ENCODE measurements around the gene CHRNB2.

The CHRNB2 gene

DNA sequence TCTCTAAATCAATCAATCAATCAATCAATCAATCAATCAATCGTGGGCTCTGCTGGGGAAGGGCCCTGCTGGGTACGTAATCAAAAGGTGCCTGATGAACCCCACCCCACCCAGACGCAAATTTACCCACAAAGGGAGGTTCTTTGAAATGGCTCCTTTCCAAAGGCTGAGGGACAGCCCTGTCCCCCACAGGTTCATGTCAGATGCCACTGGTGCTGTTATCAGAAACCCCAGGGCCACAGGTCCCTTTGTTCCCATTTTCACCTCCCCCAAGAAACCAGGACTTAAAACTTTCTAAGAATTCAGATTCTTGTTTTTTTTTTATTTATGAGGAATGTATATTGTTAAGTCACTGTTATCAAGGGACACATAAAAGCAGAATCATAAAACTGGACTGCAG, 14.2 kb downstream of the CHRNB2 start:
- DNase-seq = no peak

DNA sequence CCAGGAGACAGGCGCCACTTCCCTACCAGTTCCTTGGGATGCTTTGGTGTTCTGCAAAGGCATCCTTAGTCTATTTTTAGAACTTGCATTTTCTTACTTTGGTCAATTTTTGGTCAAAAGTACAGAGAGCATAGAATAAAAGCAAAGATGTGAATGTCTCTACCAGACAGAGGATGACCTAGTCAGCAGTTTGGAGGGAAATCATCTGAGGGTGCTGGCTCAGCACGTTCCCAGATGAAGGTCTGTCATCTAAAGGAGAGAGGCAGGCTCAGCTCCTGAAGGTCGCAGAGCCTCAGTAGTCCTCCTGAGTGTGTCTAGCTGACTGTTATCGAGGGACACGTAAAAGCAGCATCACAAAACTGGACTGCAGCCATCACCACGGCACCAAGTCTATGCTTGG, 15.3 kb downstream of the CHRNB2 start:
- DNase-seq = no peak

- no peak for DNase-seq
Observed at GRCh38 chr1:154583773-154584172, 16.2 kb downstream of the CHRNB2 start.

DNA sequence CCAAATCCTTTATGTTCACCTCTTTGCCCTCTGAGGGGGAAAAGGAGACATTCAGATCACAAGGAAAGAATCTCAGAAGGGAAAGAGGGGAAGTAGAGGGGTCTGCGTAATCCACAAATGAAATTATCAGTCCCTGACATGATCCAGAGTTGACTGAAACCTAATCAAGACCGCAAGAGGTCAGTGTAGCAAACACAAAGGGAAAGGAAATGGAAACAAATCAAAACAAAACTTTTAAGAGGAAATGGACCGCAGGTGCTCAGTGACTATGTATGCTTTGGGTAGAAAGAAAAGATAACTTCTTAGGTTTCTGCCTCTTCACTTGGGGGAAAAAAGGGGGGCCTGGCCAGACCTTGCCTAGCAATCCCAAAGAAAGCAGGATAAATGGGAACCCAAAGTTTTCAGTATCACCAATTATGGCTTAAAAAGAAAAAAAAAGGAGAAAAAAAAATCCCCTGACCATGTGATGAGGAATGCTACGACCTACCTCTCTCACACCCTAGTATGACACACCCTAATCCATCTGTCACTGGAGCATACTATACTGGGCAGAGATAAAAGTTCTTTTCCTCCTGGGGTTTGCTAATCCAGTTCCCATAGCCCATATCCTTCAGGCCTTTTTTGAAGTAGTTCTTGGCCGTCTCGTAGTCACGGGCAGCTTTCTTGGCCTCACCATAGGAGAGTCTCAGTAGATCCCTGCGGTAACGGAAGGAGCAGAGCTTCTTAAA, 16.9 kb downstream of the CHRNB2 start:
- no peak for DNase-seq

GRCh38 chr1:154586231-154586630, 18.7 kb downstream of the CHRNB2 start:
- DNase-seq = no peak

GRCh38 chr1:154586641-154587040, 19.1 kb downstream of the CHRNB2 start:
- DNase-seq = no peak

DNA sequence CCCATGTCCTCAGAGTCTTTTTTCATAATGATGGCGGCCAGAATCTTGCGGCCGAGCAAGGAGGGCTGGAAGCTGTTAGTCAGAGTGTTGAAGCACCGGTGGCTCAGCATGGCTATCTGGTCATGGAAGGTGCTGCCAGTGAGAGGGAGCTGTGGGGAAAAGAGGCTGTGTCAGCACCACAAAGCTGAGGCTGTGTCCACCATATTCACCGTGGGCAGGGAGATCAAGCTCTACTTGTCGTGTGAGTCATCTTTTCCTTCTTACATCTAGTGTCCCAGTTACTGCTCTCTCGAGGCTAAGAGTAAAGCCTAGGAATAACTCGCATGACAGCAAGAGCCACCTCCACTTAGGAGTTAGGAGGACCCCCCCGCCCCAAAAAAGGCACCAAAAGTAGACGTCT, 22.2 kb downstream of the CHRNB2 start:
- no peak for DNase-seq

- DNase-seq = no peak
Observed at GRCh38 chr1:154590756-154591155, 23.2 kb downstream of the CHRNB2 start.

DNA sequence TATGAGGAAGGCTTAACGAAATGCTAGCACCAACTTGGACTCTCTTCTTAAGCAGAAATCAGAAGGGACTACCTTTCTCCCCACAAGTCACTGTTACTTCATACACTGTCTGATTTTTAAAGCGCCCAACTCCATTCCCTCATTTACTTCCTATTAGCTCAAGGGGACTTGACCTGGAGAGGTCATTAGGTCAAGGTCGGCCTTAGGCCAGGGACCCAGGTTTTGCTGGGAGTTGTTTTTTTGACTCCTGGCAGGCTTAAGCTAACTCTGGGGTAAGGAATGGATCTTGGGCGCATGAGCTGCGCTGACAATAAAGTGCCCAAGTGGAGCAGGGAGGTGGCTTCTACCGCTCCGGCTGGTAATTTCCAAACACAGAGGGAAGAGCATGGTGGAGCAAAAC, 23.6 kb downstream of the CHRNB2 start:
- DNase-seq = no peak

DNA sequence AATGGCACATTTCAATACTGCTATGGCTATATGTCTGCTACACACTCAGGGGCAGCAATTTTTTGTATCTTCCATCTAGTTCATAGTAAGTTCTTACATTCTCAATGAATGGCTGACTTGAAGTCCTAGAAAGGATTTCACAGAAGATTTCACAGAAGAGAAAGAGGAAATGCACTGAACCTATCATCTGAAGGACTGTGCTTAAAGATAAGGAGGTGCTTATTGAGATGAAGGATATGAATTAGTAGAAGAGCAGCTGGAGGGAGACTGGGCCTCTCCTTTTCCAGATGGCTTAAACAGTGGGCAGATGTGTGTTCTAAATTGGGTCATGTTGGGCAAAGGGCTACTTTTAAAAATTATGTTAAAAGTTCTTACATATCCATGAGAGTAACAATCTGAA, 25.8 kb downstream of the CHRNB2 start:
- DNase-seq = no peak

GRCh38 chr1:154594811-154595210, 27.2 kb downstream of the CHRNB2 start:
- DNase-seq = no peak

- DNase-seq = no peak
Observed at GRCh38 chr1:154595621-154596020, 28.0 kb downstream of the CHRNB2 start.

- DNase-seq = no peak
Observed at GRCh38 chr1:154598871-154599635, 31.5 kb downstream of the CHRNB2 start.

DNA sequence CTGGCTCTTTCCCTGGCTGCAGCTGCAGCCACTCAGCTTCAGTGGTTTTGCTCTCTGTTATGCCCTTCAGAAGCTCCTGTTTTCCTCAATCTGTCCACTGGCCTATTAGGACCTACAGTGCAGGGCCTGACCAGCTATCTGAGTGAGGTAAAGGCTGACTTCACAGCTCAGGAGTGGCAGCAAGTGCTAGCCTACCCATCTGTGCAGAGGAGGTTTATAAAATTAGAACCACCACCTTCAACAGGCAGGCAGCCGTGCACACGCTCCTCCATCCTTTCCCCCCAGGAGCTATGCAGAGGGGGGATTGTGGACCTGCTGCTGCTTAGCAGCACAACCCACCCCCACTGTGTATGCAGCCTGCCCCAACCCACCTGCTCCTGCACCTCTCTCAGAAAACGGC, 32.1 kb downstream of the CHRNB2 start:
- DNase-seq = no peak

GRCh38 chr1:154603317-154603716, 35.7 kb downstream of the CHRNB2 start:
- DNase-seq = no peak

DNA sequence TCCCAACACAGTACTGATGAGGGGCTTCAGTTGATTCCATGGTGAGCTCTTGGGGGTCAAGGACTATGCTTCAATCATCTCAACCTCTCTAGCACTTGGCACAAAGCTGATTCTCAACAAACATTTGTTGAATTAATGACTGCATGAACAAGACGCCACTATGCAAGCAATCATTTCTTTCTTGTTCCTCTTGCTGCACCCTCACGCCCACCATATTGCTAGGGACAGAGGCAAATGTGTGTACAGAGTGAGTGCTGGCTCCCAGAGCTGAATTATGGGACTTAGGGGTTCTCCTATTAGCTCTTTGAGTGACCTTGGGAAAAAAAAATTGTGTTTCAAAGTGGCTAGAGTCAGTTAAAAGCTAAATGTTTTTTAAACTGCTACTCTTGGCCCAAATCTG, 38.0 kb downstream of the CHRNB2 start:
- DNase-seq = no peak

DNA sequence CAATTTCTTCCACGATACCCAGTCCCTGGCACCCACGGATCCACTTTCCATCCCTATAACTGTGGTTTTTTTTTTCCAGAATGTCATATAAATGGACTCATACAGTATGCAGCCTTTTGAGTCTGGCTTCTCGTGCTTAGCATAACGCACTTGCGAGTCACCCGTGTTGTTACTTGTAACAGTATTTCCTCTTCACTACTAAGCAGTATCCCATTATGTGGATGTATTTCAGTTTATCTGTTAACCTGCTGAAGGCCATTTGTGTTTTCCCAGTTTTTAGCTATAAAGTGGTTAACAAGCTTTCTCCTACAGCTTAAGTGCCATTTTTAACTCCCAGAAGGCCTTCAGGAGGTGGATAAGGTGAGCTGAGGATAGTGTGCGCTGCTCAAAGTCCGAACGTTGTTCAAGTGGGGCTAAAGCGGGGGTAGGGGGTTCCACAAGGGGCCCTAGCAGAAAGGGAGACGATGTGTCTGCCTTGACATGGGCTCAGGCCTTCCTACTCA, 39.6 kb downstream of the CHRNB2 start:
- DNase-seq = no peak

DNA sequence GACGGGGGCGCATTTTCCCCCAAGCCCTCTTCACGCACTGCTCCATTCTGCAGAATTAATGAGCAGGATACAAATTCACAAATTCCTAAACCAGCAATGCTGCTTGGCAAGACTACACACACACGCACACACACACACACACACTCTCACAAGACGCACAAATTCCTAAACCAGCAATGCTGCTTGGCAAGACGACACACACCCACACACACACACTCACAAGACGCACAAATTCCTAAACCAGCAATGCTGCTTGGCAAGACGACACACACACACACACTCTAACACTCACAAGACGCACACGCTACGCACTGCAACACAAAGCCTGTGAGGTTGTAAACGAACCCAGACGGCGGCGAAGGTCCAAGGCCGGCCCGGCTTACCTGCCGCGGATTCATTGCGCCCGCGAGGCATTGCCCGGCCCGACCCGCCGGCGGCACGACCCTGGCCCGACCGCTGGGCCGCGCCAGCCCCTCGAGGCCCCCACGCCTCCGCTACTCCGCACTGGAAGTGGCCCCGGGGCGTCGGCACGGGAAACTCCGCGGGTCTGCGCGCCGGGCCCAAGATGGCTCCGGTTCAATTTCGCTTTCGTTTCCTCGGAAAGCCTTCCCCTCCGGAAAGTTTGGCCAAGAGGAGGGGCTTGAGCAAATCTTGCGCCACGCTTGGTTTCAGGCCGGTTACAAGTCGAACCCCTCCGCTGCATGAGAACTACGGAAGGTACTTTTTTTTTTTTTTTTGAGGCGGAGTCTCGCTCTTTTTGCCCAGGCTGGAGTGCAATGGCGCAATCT, 40.2 kb downstream of the CHRNB2 start, which contains the start of gene ADAR:
ADAR (minus strand) TSS at position 578 of the 788 bp plus-strand sequence; CDS start at position 398, 180 bp downstream.
- DNase-seq = peak; percentile 90

GRCh38 chr1:154608397-154609270, 41.1 kb downstream of the CHRNB2 start:
- peak; percentile 80 for DNase-seq

GRCh38 chr1:154609398-154610380, 42.1 kb downstream of the CHRNB2 start:
- DNase-seq = no peak

Measured in COR-L47 (cell line).